Psoas muscle (tissue), 8 donors: ENCODE data around the gene CHCHD2. TPM values are rescaled to one million over a fixed set of nuclear protein-coding genes. Genes with fewer than 3 reads are reported as not detected.

Experiments used
- ATAC-seq, 4 donors: fragments of 200-7000 bp; cut with Tn5 transposase; one replicate each; pipeline ENCODE4 v1.9.1; 2020; ENCODE audit warnings: moderate library complexity in 3 of 4, mild to moderate bottlenecking in 2 of 4
- DNase-seq, 2 donors: peaks; one replicate each; pipeline ENCODE4 v3.0.0-alpha.2; 2020
- H3K27ac ChIP-seq: fragments of 200-600 bp; one replicate; pipeline ENCODE4 v1.8.0; 2022
- H3K27me3 ChIP-seq, 3 donors: fragments of 200-600 bp in 1 of 3; one replicate each; pipeline versions ENCODE4 v1.6.1 to v1.8.0; 2013 to 2022; ENCODE audit warnings: low read length in 2 of 3, mild to moderate bottlenecking in 2 of 3, moderate library complexity in 1 of 3; ENCODE audit not compliant: insufficient read depth in 3 of 3
- H3K36me3 ChIP-seq, 2 donors: fragments of 200-600 bp in 1 of 2; one replicate each; pipeline versions ENCODE4 v1.6.1 to v1.8.0; 2013 to 2022; ENCODE audit warnings: low read depth in 1 of 2, mild to moderate bottlenecking in 1 of 2, moderate library complexity in 1 of 2; ENCODE audit not compliant: insufficient read depth in 1 of 2
- H3K4me1 ChIP-seq: fragments of 200-600 bp; one replicate; pipeline ENCODE4 v1.8.0; 2022
- H3K4me3 ChIP-seq: fragments of 200-600 bp; one replicate; pipeline ENCODE4 v1.8.0; 2022; ENCODE audit warnings: mild to moderate bottlenecking
- H3K9me3 ChIP-seq: fragments of 200-600 bp; one replicate; pipeline ENCODE4 v1.8.0; 2022
- WGBS, 3 donors: extraction: QIAGEN DNeasy Blood & Tissue Kit; methylation state at CpG; one replicate each; pipeline versions ENCODE4 v1.1.6 to v1.1.7; 2013; 5-methylcytosine and 5-hydroxymethylcytosine counted together
- intact Hi-C, 2 donors: fragments of 100-400 bp; cut with DNase I; formaldehyde crosslinking; loops; one replicate each; pipeline versions ENCODE4 v1.11.0 to v1.14.2; 2022
- polyA plus RNA-seq, 3 donors: library from polyadenylated mRNA; stranded (reverse); fragments of 200-250 nt; gene quantifications; one replicate each; pipeline ENCODE4 v1.2.3, GENCODE V29; 2013
- total RNA-seq, 4 donors: library from RNA; stranded (reverse); fragmentation: NEBNext Ultra II Directional in 2 of 4; extraction: Animal tissue kit (Norgen Biotek cat#: 25700) in 2 of 4; gene quantifications; one replicate each; pipeline versions ENCODE4 v1.2.1 to v1.2.4, GENCODE V29; 2021 to 2023
- TF ChIP-seq, protein P1 (sequence below): fragments of 200-600 bp; IDR thresholded peaks from one replicate; pipeline ENCODE4 v1.8.0; 2022; ENCODE audit warnings: antibody characterized with exemption
- donor health status: healthy with polysubstance abuse.
- donor health status: DM: no; HTN: no; CAD: no; lungs with moderate emphysema.
- donor health status: Bipolar disorder and iron deficiency.
- donor health status: healthy.
- donor health status: DM: yes; HTN: yes; CAD: no.
- donor health status: DM: no; HTN: no; CAD: no.
- donor health status: DM: no; HTN: no; CAD: no.
- donor health status: DM: yes; HTN: yes; CAD: no.

CHCHD2 gene
- total and polyA plus RNA-seq, 7 donors, result 475 to 948 (median 571) TPM

DNA sequence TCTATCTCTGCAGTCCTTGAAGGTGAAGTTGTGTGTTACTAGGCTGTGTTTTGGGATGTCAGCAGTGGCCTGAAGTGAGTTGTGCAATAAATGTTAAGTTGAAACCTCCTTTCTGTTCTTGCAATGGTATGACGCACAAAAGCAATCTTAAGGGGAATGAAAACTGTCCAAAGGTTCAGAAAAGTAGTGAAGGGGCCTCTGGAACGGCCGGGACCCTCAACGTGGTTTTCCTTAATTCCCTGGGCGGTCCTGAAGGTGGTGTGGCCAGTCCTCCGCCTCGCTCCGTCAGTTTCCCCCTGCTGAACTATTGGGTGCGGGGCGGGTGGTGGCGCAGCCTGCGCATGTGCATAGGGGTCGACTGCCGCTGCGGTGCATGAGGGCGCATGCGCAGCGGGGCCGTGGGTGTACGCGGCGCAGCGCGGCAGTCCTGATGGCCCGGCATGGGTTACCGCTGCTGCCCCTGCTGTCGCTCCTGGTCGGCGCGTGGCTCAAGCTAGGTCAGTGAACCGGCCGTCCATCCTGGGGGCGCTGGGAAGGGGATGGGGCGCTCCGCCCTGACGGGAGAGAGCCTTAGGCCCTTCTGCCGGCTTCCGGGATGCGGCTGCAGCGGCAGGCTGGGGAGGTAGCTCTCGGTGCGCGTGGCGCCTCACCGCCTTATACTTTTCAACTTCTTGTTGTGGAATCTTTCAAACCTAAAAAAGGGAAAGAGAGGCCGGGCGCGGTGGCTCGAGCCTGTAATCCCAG lies 42.2 kb downstream of the CHCHD2 start, which contains the start of gene SUMF2:
SUMF2 (plus strand) TSS at position 405 of the 744 bp plus-strand sequence; CDS start at position 431, 26 bp downstream.
- Histone ChIP-seq H3K36me3 (peaks cover 0 to 67% of the 10 kb centered on the region in 2 donors), H3K9me3 (no peaks in the 10 kb centered on the region), H3K4me3 (peak within 1 kb of the TSS; percentile 88), H3K27ac (peak within 1 kb of the TSS; percentile 91), H3K4me1 (peaks cover 9% of the 10 kb centered on the region), H3K27me3 (no peaks in the 10 kb centered on the region)
- intact Hi-C loops, result no loop called here
- ATAC-seq (peak; percentile 99), DNase-seq (peak; percentile 93 to 96)
- TF ChIP-seq, protein P1, sequence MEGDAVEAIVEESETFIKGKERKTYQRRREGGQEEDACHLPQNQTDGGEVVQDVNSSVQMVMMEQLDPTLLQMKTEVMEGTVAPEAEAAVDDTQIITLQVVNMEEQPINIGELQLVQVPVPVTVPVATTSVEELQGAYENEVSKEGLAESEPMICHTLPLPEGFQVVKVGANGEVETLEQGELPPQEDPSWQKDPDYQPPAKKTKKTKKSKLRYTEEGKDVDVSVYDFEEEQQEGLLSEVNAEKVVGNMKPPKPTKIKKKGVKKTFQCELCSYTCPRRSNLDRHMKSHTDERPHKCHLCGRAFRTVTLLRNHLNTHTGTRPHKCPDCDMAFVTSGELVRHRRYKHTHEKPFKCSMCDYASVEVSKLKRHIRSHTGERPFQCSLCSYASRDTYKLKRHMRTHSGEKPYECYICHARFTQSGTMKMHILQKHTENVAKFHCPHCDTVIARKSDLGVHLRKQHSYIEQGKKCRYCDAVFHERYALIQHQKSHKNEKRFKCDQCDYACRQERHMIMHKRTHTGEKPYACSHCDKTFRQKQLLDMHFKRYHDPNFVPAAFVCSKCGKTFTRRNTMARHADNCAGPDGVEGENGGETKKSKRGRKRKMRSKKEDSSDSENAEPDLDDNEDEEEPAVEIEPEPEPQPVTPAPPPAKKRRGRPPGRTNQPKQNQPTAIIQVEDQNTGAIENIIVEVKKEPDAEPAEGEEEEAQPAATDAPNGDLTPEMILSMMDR, result no peak
- 1% methylated on average over 41 to 49 of the region's 49 CpGs for WGBS, 3 donors

DNA sequence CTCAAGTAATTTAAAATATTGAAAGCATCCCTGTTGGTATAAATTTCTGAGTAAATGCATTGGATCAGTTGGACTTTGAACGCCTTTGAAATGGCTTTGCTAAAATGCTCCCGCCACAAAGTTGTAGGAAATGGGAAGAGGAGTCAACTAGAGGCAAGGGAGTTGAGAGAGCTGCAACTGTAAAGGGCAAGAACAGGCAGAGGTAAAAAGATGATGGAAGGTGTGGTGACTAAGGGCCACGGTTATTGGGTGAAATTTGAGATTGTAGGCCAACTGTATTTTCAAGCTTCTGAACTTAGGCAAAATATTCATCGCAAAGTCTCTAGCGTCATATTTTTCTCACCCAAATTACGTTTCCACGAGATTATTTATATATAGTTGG lies 42.8 kb downstream of the CHCHD2 start:
- ATAC-seq, result peak; percentile 5 to 21 (median 15)

DNA sequence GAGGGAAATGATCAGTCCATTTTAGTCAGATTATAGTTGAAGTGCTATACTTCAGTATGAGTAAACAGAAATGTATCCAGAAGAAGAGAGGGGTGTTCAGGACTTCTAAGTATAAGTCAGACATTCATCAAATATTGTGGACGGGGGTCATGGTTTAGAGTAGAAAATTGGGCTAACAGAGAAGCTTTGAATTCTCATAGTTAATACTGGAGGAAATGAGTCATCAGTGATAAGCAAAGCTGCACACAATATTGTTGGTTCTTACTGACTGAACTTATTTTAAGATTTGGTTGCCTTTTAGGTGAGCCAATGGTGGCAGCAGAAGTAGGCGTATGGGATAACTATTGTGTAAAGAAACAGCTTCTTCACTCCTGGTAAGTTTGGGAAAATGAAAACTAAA lies 43.9 kb downstream of the CHCHD2 start:
- Histone ChIP-seq H3K36me3 (peaks cover 5 to 71% of the 10 kb centered on the region in 2 donors), H3K27ac (peak overlapping the region; percentile 91), H3K9me3 (no peaks in the 10 kb centered on the region), H3K4me1 (peaks cover 9% of the 10 kb centered on the region), H3K27me3 (no peaks in the 10 kb centered on the region), H3K4me3 (no peak overlapping the region)
- DNase-seq (no peak), ATAC-seq (no peak)
- 87 to 94% (median 89%) methylated on average over 2 of the region's 2 CpGs for WGBS, 3 donors
- TF ChIP-seq, protein P1, result no peak
- intact Hi-C loops, result no loop called here

More for the DNA sequence above, 42.8 kb downstream of the CHCHD2 start:
- intact Hi-C loops, result no loop called here
- no peak for DNase-seq
- peaks cover 9% of the 10 kb centered on the region for H3K4me1 ChIP-seq
- WGBS, 3 donors, result 61 to 67% (median 61%) methylated on average over 7 of the region's 7 CpGs
- H3K27me3 ChIP-seq, result no peaks in the 10 kb centered on the region
- TF ChIP-seq, protein P1, result no peak
- H3K9me3 ChIP-seq, result no peaks in the 10 kb centered on the region
- peak overlapping the region; percentile 91 for H3K27ac ChIP-seq
- H3K36me3 ChIP-seq, result peaks cover 0 to 67% of the 10 kb centered on the region in 2 donors
- H3K4me3 ChIP-seq, result peak overlapping the region; percentile 88

DNA sequence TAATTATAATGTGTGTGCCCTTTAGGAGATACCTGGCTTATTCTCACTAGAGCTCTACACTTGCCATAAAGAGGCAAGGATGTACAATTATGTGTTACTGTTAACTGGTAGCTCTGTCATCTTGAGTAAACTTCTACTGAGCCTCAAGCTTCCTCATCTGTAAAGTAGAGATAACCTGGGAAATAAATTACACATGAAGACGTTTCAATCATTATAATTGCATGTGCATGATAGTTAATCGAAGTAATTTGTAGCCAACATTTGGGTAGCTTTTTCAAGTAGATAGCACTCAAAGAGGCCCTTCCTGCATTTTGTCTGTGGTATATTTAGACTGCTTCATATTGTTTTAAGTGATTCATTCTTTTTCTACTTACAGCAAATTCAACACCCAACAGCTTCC lies 52.3 kb downstream of the CHCHD2 start:
- 82 to 88% (median 86%) methylated on average over 2 of the region's 2 CpGs for WGBS, 3 donors
- no peak overlapping the region for H3K4me3 ChIP-seq
- ATAC-seq (no peak), DNase-seq (no peak)
- H3K36me3 ChIP-seq, result peaks cover 11 to 66% of the 10 kb centered on the region in 2 donors
- H3K9me3 ChIP-seq, result no peaks in the 10 kb centered on the region
- H3K27me3 ChIP-seq, result no peaks in the 10 kb centered on the region
- H3K27ac ChIP-seq, result no peak overlapping the region
- TF ChIP-seq, protein P1, result no peak
- intact Hi-C loops, result loop anchor here in 1 of 2 donors (5.0 kb wide), 1 partner anchor 77 kb away; no protein-coding TSS in a partner anchor
- peaks cover 37% of the 10 kb centered on the region for H3K4me1 ChIP-seq
